ENCODE results near the gene SLC17A7.

SLC17A7 gene

DNA sequence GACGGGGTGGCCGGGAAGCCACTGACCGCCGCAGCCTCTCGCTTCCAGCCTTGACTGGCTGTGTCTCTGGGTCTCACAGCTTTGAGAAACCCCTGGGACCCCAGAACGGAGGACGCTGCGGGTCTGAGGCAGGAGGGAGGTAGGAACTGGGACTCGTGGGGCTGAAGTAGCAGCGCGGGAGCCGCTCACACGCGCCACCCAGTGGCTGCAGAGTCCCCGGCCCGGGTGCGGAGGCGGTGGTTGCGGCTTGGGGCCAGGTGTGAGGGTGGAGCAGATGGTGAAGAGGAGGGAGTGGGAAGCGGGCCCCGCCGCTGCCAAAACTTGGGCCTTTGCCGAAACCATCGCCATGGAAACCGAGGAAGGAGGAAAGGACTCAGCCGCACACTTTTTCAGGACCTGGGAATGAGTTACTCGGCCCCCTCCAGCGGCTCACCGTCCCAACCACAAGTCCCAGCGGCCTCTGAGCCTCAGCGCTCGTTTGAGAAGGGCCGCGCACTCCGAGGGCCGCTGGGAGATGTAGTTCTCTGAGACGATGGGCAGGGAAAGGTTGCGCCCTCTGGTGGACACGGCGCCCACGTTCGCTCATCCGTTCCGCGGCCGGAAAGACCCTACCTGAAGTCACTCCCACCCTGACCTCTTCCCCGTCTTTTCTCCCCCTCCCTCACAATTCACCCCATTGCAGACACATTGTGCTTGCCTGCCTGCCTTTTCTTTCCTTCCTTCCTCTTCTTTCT, 2.2 kb upstream of the SLC17A7 start:
- DNase-seq = peak; percentile 93

- DNase-seq = no peak
These were observed 1.5 kb upstream of the SLC17A7 start for GRCh38 chr19:49442771-49443365.

- no peak for DNase-seq
These were observed 1.0 kb upstream of the SLC17A7 start for GRCh38 chr19:49442354-49442753.

DNA sequence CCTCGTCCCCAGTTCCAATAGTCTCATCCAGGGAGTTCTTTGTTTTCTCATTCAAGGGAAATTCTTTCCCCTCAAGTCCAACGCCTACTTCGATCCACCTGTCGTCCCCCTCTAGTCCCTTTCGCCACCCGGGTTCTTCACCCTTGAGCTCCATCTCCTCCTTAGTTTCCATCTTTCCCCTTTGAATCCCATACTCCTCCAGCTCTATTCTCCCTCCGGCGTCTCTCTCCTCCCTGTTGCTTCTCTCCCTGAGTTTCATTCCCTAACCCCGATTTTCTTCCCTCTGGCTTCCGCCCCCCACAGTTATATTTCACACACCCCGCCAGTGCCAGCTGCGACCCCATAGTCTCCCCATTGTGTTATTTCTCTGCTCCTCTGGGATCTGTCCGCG, 628 bp upstream of the SLC17A7 start:
- DNase-seq = no peak

DNA sequence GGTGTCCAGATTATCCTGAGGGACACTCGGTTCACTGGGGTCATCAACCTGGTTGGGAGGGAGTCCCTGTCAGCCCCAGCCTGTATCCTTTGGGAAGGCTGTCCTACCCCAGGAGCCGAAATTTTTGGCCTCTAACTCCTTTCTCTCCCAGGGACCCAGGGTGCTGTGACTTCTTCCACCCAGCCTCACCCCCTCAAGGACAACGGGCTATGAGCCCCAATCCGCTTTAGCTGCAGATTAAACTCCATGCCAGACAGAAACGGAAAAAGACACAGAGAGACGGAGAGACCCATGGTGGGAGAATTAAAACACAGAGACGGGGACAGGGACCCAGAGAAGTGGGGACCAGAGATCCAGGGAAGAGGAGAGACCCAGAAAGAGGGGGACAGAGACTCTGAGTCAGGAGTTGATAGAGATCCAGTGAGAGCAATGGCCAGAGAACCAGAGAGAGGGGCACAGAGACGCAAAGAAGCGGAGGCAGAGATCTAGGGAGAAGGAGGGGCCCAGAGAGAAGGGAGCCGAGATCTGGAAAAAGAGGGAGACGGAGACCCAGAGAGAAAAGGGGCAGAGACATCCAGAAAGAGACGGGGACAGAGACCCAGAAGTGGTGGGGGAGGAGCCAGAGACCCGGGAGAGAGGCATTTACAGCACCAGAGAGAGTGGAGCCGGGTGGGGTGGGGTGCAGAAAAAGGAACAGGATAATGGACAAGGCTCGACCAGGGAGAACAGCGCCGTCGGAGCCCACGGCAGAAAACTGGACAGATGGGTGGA, 703 bp downstream of the SLC17A7 start:
- no peak for DNase-seq

GRCh38 chr19:49439836-49440235, 1.5 kb downstream of the SLC17A7 start:
- no peak for DNase-seq

DNA sequence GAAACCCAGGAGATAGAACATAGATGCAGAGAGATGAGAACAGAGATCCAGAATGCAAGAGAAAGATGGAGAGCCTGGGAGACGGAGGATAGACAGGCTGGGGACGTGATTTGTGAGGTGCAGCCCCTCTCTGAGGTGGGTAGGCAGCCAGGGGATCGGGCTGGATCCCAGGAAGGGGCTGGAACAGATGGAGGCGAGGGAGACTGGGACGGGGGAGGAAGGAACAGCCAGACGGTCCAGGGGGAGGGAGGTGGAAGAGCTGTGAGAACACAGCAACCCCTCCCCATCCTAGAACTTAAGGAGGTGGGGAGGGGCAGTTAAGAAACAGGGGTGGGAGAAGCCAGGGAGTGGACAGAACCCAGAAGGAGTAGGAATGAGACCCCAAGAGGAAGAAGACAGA, 3.1 kb downstream of the SLC17A7 start:
- no peak for DNase-seq

DNA sequence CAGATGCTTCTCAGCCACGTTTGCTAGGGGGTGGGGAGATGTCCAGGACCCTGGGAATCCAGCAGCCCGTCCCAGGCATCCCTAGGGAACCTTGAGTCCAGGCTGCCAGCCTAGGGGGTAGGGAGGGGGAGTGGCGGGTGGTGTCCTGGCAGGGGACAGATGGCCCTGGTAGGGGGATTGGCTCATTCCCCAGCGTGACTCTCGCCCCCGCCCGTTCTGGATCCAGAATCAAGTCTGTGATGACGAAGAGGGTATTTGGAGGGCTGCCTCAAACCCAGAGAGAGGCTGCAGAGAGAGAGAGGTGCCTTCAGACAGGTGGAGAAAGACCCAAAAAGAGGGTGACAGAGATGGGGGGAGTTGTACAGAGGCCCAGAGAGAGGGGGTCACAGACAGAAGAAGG, 4.1 kb downstream of the SLC17A7 start:
- DNase-seq = no peak

- DNase-seq = no peak
These were observed 4.8 kb downstream of the SLC17A7 start for GRCh38 chr19:49436381-49437017.

DNA sequence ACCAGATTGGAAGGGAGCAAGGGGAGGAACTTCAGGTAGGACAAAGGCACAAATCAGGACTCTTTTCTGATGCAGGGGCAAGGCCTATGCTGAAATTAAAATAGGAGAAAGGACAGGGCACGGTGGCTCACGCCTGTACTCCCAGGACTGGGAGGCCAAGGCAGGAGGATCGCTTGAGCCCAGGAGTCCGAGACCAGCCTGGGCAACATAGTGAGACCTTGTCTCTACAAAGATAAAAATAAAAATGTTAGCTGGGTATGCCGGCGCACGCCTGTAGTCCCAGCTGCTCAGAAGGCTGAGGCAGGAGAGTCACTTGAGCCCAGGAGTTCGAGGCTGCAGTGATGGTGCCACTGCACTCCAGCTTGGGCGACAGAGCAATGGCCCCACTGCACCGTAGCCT, 5.7 kb downstream of the SLC17A7 start:
- DNase-seq = no peak

DNA sequence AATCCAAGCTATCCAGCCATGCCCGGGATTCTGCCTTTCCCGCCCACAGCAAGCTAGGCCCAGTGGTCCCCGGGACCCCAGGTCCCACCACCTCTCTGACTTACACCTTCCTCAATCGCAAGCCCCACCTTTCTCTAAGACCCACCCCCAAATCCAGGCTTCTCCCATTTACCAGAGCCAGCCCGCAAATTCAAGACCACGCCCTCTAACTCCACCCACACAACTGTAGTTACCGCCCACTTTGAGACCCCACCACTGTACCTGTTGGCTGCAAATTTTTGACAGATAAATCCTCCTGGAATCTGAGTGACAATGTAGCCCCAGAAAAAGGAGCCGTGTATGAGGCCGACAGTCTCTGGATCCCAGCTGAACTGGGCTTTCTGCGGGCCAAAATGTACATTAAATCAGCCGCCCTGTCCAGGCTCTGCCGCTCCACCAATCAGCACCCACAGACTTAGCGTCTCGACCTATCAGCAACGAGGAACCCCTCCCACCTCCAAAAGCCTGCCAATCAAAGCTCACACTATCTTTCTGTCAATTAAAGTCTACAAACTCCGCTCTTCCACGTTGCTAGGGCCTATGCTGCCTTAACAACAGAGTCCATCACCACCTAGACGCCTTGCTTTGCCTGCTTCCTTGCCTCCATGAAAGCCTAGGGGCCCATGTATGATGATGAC, 6.3 kb downstream of the SLC17A7 start:
- no peak for DNase-seq

DNA sequence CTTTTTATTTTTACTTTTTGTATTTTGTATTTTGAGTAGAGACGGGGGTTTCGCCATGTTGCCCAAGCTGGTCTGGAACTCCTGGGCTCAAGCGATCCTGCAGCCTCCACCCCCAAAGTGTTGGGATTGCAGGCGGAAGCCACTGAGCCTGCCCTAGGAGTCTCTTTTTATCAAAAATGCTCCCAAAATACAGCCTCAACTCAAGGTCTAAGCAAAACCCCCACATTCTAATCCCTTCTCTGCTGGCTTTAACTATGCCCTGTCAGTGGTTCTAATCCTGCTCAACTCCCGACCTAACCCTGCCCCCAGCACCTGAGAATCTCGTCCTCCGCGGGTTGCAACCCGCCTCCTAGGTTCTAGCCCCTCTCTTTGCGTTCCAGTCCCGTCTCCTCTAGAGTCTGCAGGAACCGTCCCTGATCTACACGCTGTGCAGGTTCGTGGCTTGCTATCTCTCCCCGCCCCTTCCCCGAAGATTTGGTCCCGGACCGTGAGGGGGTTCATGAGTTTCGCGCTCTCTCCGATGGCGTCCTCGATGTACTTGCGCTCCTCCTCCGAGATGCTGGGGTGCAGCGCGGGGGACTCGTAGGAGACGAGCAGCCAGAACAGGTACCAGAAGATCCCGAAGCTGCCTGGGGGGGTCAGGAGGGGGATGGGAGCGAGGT, 8.0 kb downstream of the SLC17A7 start:
- DNase-seq = no peak

DNA sequence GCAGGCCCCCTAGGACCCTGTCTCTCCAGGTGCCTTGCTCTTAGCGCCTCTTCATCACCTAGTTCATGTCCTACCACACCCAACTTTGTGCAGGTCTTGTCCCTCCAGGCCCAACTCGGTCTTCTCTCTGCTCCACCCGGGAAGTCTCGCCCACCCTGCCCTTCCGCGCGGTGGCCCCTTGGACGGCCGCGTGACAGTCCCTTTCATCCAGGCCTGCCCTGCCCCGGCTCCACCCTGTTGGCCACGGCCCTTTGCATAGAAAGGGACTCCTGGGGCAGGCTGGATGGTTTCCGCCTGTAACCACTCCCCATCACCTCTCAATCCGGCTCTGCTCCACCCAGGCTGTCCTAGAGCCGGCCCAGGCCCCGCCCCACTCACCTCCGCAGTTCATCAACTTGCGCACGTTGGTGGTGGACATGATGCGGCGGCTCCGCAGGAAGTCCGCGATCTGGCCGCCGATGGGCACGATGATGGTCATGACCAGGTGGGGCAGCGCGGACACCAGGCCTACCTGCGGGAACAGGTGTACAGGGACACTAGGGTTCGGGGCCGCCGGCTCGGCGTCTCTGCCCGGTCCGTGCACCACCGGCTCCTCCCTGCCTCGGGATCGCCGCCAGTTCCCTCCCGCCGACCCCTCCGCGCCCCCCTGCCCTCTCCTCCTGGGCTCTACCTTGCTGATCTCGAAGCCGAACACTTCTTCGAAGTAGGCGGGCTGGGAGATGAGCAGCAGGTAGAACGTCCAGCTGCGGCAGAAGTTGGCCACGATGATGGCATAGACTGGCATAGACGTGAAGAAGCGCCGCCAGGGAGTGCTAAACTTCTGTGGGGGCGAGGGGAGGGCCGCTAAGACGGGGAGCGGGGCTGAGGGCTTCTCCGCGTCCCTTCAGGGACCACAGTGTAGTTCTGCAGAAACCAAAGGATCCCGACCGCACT, 8.9 kb downstream of the SLC17A7 start:
- DNase-seq = no peak

GRCh38 chr19:49431330-49431749, 10.0 kb downstream of the SLC17A7 start:
- no peak for DNase-seq

DNA sequence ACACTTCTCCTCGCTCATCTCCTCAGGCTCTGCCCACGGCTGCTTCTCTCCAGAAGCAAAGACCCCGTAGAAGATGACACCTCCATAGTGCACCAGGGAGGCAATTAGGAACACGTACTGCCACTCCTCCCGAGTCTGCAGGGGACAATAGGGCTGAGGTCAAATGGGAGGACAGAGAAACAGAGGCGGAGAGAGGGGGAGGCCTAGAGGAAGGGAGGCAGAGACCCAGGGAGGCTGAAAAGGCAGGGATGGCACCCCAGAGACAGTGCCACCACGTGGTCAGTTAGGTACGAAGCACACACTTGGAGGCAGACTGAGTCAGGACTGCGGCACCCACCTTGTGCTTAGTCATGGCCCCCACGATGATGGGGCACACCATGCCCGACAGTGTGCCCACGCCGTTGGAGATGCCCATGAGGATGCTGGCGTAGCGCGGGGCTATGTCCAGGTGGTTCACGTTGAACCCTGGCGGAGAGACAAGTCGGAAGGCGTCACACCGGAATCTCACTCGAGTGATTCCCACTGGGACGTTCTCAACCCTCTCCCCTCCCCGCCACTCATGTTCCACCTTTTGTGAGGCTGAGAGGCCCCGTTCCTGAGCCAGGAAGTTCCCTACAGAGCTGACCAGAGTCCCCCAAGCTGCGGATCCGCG, 10.5 kb downstream of the SLC17A7 start:
- DNase-seq = no peak

DNA sequence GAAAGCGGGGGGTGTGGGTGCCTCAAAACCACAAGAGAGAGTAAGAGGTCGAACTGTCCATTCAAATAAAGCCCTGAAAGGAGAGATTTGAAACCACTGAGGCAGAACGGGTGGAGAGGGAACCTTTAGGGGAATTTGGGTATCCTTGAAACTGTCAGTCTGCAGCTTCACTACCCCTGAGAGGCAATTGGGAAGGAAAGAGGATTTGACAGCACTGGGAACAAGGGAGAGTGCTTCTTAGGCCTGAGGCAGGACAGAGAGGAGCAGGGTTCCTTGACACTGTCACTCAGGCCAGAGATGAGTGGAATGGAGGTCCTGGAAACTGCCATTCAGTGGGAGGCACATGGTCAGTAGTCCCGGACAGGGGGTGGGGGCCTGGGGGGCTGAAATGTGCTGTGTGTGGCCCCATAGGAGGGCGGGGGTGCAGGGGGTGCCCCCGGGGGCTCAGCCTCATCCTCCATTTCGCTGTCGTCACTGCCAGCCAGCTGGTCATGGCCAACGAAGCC, 11.1 kb downstream of the SLC17A7 start:
- no peak for DNase-seq

DNA sequence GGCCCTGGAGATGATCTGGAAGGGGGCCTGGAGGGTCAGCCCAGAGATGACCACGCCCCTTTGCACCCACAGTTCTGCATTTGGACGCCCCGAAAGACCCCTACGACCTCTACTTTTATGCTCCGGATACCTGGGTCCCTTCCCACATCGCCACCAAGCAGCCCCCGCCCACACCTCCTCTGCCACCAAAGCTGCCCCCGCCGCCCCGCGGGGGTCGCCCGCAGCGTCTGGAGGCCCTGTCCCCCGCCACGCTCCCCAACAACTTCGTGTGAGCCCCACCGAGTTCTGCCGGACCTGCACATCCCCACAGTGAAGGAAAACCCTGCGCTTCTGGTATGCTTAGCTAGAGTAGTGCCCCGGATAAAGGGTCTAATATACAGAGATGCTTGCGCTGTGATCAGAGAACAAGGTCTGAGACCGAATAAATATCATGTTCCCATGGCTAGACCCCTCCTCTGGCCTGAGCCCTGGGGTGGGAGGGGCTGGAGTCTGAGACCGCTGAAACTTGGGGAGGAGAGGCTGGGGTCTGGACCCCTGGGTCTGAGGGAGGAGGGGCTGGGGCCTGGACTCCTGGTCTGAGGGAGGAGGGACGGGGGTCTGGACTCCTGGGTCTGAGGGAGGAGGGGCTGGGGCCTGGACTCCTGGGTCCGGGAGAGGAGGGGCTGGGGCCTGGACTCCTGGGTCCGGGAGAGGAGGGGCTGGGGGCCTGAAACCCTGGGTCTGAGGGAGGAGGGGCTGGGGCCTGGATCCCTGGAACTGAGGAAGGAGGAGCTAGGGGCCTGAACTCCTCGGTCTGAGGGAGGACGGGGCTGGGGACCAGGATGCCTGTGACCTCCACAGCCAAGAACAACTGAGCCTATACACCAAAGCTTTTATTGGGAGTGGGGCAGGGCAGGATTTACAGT, 12.5 kb downstream of the SLC17A7 start:
- no peak for DNase-seq

- no peak for DNase-seq
These were observed 13.3 kb downstream of the SLC17A7 start for GRCh38 chr19:49427855-49428546.

GRCh38 chr19:49427339-49427738, 14.0 kb downstream of the SLC17A7 start:
- DNase-seq = no peak
